HL-60/S4 treated with retinoic acid at 250 ng/mL for 4 days and 3 days (cell line): ENCODE results near the gene MAP2K1.
"Not testable (repeated sequence)": the region's sequence is repeated elsewhere in the genome, so short reads cannot be mapped to it uniquely, and the experiment has no call there.

Experiments used
- in situ Hi-C: fragments of 300-500 bp; cut with MboI; formaldehyde crosslinking; loops from 2 replicates; pipeline ENCODE4 v1.7.0; 2022; ENCODE audit warnings: low sequenced_read_pairs

MAP2K1 gene

GRCh38 chr15:66386204-66387123, at the start of gene MAP2K1:
TSS of gene MAP2K1 (plus strand) at chr15:66386912. CDS start at chr15:66387348, 436 bp downstream.
- in situ Hi-C loops, result loop anchor here (10.0 kb wide), 1 partner anchor 98 kb away; no protein-coding TSS in a partner anchor

GRCh38 chr15:66348530-66348929, 38.2 kb upstream of the MAP2K1 start:
- in situ Hi-C loops, result not testable (repeated sequence)

GRCh38 chr15:66356077-66356358, 30.7 kb upstream of the MAP2K1 start:
- in situ Hi-C loops, result no loop called here

GRCh38 chr15:66356359-66357236, 30.1 kb upstream of the MAP2K1 start, which contains the start of gene TIPIN:
TSS of gene TIPIN (minus strand) at chr15:66356685. CDS start at chr15:66352947, 3,738 bp downstream.
- in situ Hi-C loops, result no loop called here

GRCh38 chr15:66359740-66360139, 27.0 kb upstream of the MAP2K1 start:
- in situ Hi-C loops, result no loop called here

GRCh38 chr15:66361745-66362460, 24.8 kb upstream of the MAP2K1 start:
- in situ Hi-C loops, result not testable (repeated sequence)

- in situ Hi-C loops, result no loop called here
These were observed 23.9 kb upstream of the MAP2K1 start for GRCh38 chr15:66362776-66363175.

- in situ Hi-C loops, result no loop called here
These were observed 21.7 kb upstream of the MAP2K1 start for GRCh38 chr15:66364944-66365528.

GRCh38 chr15:66369773-66370651, 16.7 kb upstream of the MAP2K1 start:
- in situ Hi-C loops, result no loop called here

- in situ Hi-C loops, result no loop called here
These were observed 12.5 kb upstream of the MAP2K1 start for GRCh38 chr15:66374179-66374578.

GRCh38 chr15:66378814-66379430, 7.8 kb upstream of the MAP2K1 start:
- in situ Hi-C loops, result no loop called here

- in situ Hi-C loops, result loop anchor here (10.0 kb wide), 1 partner anchor 103 kb away; no protein-coding TSS in a partner anchor
These were observed 5.3 kb upstream of the MAP2K1 start for GRCh38 chr15:66381376-66381775.

- in situ Hi-C loops, result loop anchor here (10.0 kb wide), 1 partner anchor 97 kb away; no protein-coding TSS in a partner anchor
These were observed 691 bp downstream of the MAP2K1 start for GRCh38 chr15:66387163-66388042.

GRCh38 chr15:66388043-66388363, 1.3 kb downstream of the MAP2K1 start:
- in situ Hi-C loops, result loop anchor here (10.0 kb wide), 1 partner anchor 97 kb away; no protein-coding TSS in a partner anchor

GRCh38 chr15:66388576-66388975, 1.9 kb downstream of the MAP2K1 start:
- in situ Hi-C loops, result loop anchor here (10.0 kb wide), 1 partner anchor 96 kb away; no protein-coding TSS in a partner anchor

GRCh38 chr15:66389098-66389858, 2.6 kb downstream of the MAP2K1 start:
- in situ Hi-C loops, result loop anchor here (10.0 kb wide), 1 partner anchor 96 kb away; no protein-coding TSS in a partner anchor

- in situ Hi-C loops, result loop anchor here (10.0 kb wide), 1 partner anchor 95 kb away; no protein-coding TSS in a partner anchor
These were observed 3.2 kb downstream of the MAP2K1 start for GRCh38 chr15:66389859-66390381.
